Neuronal stem cell (in vitro differentiated cells): ENCODE results near the gene KAT2B.

ENCODE experiments used
- DNase-seq: peaks from one replicate; pipeline ENCODE4 v3.0.0-alpha.2; 2013; ENCODE audit warnings: low spot score
- H2AFZ ChIP-seq: one replicate; pipeline ENCODE4 v1.6.1; 2013; ENCODE audit warnings: mild to moderate bottlenecking, low read length, inconsistent platforms
- H2AK5ac ChIP-seq: 2 replicates; pipeline ENCODE4 v1.6.1; 2013; ENCODE audit warnings: low read depth, mild to moderate bottlenecking, inconsistent platforms, low read length, moderate library complexity, mixed read lengths
- H2BK120ac ChIP-seq: 2 replicates; pipeline ENCODE4 v1.6.1; 2013; ENCODE audit warnings: low read depth, mild to moderate bottlenecking, inconsistent platforms, low read length, moderate library complexity, mixed read lengths
- H2BK12ac ChIP-seq: one replicate; pipeline ENCODE4 v1.6.1; 2013; ENCODE audit warnings: low read length, inconsistent platforms
- H2BK15ac ChIP-seq: 2 replicates; pipeline ENCODE4 v1.6.1; 2013; ENCODE audit warnings: mild to moderate bottlenecking, low read length, inconsistent platforms, mixed read lengths
- H2BK5ac ChIP-seq: one replicate; pipeline ENCODE4 v1.6.1; 2013; ENCODE audit warnings: inconsistent platforms, mild to moderate bottlenecking, low read length, moderate library complexity
- H3K14ac ChIP-seq: one replicate; pipeline ENCODE4 v1.6.1; 2013; ENCODE audit warnings: low read length, inconsistent platforms
- H3K18ac ChIP-seq: 2 replicates; pipeline ENCODE4 v1.6.1; 2013; ENCODE audit warnings: low read length, inconsistent platforms
- H3K23ac ChIP-seq: 2 replicates; pipeline ENCODE4 v1.6.1; 2013; ENCODE audit warnings: low read depth, mild to moderate bottlenecking, mixed read lengths, low read length, inconsistent platforms; ENCODE audit not compliant: poor library complexity
- H3K27ac ChIP-seq: replicated peaks from 3 replicates; pipeline ENCODE4 v1.5.1; 2013; ENCODE audit warnings: low read length, inconsistent platforms
- H3K27me3 ChIP-seq, 3 experiments: 2 replicates each; pipeline ENCODE4 v1.6.1; 2013; ENCODE audit warnings: low read length in 3 of 3, mild to moderate bottlenecking in 2 of 3, inconsistent platforms in 1 of 3, low read depth in 1 of 3, mixed read lengths in 1 of 3, moderate library complexity in 1 of 3; ENCODE audit not compliant: control insufficient read depth in 3 of 3, insufficient read depth in 3 of 3
- H3K36me3 ChIP-seq, 2 donors: replicated peaks in 1 of 2; 2 replicates each; pipeline ENCODE4 v1.6.1; 2013; ENCODE audit warnings: low read length in 2 of 2; ENCODE audit not compliant: control insufficient read depth in 2 of 2, insufficient read depth in 2 of 2
- H3K4ac ChIP-seq: 2 replicates; pipeline ENCODE4 v1.6.1; 2013; ENCODE audit warnings: inconsistent platforms, mild to moderate bottlenecking, low read length, moderate library complexity
- H3K4me1 ChIP-seq, 2 donors: 1 replicate in 1 of 2; 2 replicates in 1 of 2; pipeline ENCODE4 v1.6.1; 2013; ENCODE audit warnings: low read length in 2 of 2, low read depth in 1 of 2; ENCODE audit not compliant: control insufficient read depth in 2 of 2, insufficient read depth in 1 of 2
- H3K4me2 ChIP-seq: one replicate; pipeline ENCODE4 v1.6.1; 2013; ENCODE audit warnings: mild to moderate bottlenecking, low read length, inconsistent platforms; ENCODE audit not compliant: insufficient read depth, poor library complexity, severe bottlenecking
- H3K4me3 ChIP-seq, 2 donors: 2 replicates each; pipeline ENCODE4 v1.5.1; 2013; ENCODE audit warnings: low read length in 2 of 2, mild to moderate bottlenecking in 2 of 2, inconsistent platforms in 1 of 2, moderate library complexity in 1 of 2
- H3K79me1 ChIP-seq: one replicate; pipeline ENCODE4 v1.6.1; 2013; ENCODE audit warnings: low read depth, mild to moderate bottlenecking, inconsistent platforms, low read length, moderate library complexity
- H3K9ac ChIP-seq: one replicate; pipeline ENCODE4 v1.6.1; 2013; ENCODE audit warnings: mild to moderate bottlenecking, low read depth, low read length, inconsistent platforms; ENCODE audit not compliant: poor library complexity
- H3K9me3 ChIP-seq, 2 donors: replicated peaks in 1 of 2; 2 replicates each; pipeline versions ENCODE3 to v1.6.1; 2013; ENCODE audit warnings: low read length in 2 of 2, mild to moderate bottlenecking in 2 of 2, inconsistent platforms in 1 of 2, low read depth in 1 of 2, mixed read lengths in 1 of 2, moderate library complexity in 1 of 2; ENCODE audit not compliant: control insufficient read depth in 2 of 2, insufficient read depth in 1 of 2
- H4K8ac ChIP-seq: one replicate; pipeline ENCODE4 v1.6.1; 2013; ENCODE audit warnings: low read depth, mild to moderate bottlenecking, inconsistent platforms, low read length, moderate library complexity
- H4K91ac ChIP-seq: one replicate; pipeline ENCODE4 v1.6.1; 2013; ENCODE audit warnings: low read length, low read depth, mild to moderate bottlenecking, inconsistent platforms; ENCODE audit not compliant: poor library complexity
- WGBS, 2 donors: extraction: QIAGEN DNeasy Blood & Tissue Kit; methylation state at CpG; one replicate each; pipeline ENCODE4 v1.1.7; 2013; ENCODE audit warnings: missing lambda C conversion rate in 2 of 2, mixed read lengths in 1 of 2; ENCODE audit not compliant: insufficient read length in 2 of 2, insufficient replicate concordance in 1 of 2; ENCODE audit errors: extremely low coverage in 2 of 2; 5-methylcytosine and 5-hydroxymethylcytosine counted together

The KAT2B gene

DNA sequence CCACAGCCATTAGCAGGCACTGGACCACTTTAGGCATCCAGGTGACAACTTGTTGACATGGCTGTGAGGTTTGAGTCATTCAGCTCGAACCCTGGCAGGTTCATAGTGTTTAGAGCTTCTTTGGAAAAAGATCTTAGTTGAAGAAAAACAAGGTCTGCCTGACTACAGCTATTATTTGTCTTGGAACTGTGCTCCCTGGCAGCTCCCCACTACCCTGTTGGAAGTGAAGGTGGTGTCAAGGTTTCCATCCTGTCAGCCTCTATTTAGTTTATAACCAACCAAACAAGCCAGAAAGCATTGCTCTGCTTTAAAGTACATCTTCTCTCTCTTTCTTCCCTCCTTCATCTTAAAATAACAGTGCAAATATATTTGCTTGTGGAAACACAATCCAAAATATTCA lies 56.8 kb downstream of the KAT2B start:
- Histone ChIP-seq H3K4me3 (no peak overlapping the region), H3K4me1 (peaks cover 0 to 4% of the 10 kb centered on the region in 2 donors), H3K36me3 (no peaks in the 10 kb centered on the region), H3K79me1 (no peaks in the 10 kb centered on the region), H2BK5ac (no peak overlapping the region), H3K27ac (no peak overlapping the region), H3K27me3 (no peaks in the 10 kb centered on the region), H2BK15ac (no peak overlapping the region), H4K91ac (no peak overlapping the region), H4K8ac (no peak overlapping the region), H3K9me3 (no peaks in the 10 kb centered on the region), H3K9ac (no peak overlapping the region), H3K14ac (no peak overlapping the region), H3K4ac (no peak overlapping the region), H2BK12ac (no peak overlapping the region), H2BK120ac (no peak overlapping the region), H3K4me2 (no peak overlapping the region), H3K23ac (no peak overlapping the region), H2AFZ (no peak overlapping the region), H2AK5ac (no peak overlapping the region), H3K18ac (no peak overlapping the region)
- no peak for DNase-seq
- WGBS, 2 donors, result no CpG with 5 or more reads among the region's 1 CpG

DNA sequence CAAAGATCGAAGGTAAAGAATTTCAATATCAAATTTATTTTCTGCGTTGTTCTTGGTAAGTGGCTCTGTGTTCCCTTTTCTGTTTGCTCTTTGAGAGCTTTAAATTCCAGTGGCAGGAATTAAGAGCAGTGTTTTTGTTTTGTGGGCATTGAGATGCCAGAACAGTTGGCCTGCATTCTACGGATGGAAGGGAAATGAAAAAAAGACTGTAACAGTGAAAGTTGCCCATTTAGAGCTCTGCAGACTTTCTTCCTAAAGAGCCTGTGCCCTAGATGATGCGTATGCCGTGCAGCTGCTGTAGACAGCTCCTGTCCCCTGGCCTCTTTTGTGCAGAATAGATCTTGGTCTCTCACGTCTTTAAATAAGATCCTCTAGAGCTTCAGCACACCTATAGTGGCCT lies 58.8 kb downstream of the KAT2B start:
- no peak overlapping the region for H3K27ac ChIP-seq

DNA sequence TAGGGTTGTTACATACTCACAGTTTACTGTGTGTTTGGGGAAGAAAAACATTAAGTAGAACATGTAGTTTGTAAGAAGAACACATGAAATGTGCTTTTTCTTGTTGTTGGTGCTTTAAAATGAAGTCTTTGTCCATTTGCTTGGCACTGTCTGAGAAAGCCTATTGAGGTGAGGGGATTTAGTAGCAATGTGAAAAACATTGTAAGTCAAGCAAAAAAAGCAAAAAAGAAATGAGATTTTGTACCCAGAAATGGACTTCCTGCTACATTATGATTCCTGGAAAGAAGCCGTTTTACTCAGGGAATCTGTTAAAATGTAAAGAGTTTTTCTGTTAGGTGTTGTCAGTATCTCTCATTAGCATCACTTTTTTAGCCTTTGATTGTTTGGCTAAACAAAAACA lies 59.9 kb downstream of the KAT2B start:
- no CpG with 5 or more reads among the region's 1 CpG for WGBS, 2 donors

More for the DNA sequence above, 58.8 kb downstream of the KAT2B start:
- Histone ChIP-seq H2AK5ac (no peak overlapping the region), H3K4ac (no peak overlapping the region), H3K36me3 (no peaks in the 10 kb centered on the region), H3K14ac (no peak overlapping the region), H3K4me1 (peaks cover 0 to 4% of the 10 kb centered on the region in 2 donors), H4K91ac (no peak overlapping the region), H3K27me3 (no peaks in the 10 kb centered on the region), H3K9ac (no peak overlapping the region), H2BK120ac (no peak overlapping the region), H3K4me2 (no peak overlapping the region), H2BK12ac (no peak overlapping the region), H2BK15ac (no peak overlapping the region), H3K9me3 (no peaks in the 10 kb centered on the region), H3K4me3 (no peak overlapping the region), H2BK5ac (no peak overlapping the region), H4K8ac (no peak overlapping the region), H2AFZ (no peak overlapping the region), H3K23ac (no peak overlapping the region), H3K18ac (peak overlapping the region; percentile 23), H3K79me1 (no peaks in the 10 kb centered on the region)
- no peak for DNase-seq
- no CpG with 5 or more reads among the region's 6 CpGs for WGBS, 2 donors

DNA sequence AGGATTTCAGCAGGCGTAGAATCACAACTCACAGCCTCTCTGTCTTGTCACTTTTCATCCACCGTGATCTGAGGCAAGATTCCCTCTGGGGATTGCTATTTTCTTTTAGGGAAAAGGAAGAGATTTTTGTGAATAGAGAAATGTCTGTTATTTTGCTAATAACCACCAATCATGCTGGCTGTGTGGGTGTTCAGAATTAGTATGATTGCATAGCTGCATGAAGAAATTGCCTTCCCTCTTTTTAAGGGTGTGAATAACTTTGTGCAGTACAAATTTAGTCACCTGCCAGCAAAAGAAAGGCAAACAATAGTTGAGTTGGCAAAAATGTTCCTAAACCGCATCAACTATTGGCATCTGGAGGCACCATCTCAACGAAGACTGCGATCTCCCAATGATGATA lies 60.8 kb downstream of the KAT2B start:
- Histone ChIP-seq H3K4me1 (peaks cover 0 to 4% of the 10 kb centered on the region in 2 donors), H3K27me3 (no peaks in the 10 kb centered on the region), H2BK5ac (no peak overlapping the region), H3K36me3 (no peaks in the 10 kb centered on the region), H3K23ac (no peak overlapping the region), H3K79me1 (no peaks in the 10 kb centered on the region), H2AFZ (no peak overlapping the region), H3K9me3 (no peaks in the 10 kb centered on the region), H2AK5ac (no peak overlapping the region), H3K4me3 (no peak overlapping the region), H3K14ac (no peak overlapping the region), H2BK120ac (no peak overlapping the region), H2BK15ac (no peak overlapping the region), H3K18ac (no peak overlapping the region), H3K4ac (no peak overlapping the region), H3K4me2 (no peak overlapping the region), H4K91ac (no peak overlapping the region), H2BK12ac (no peak overlapping the region), H3K9ac (no peak overlapping the region), H4K8ac (no peak overlapping the region), H3K27ac (no peak overlapping the region)
- WGBS, 2 donors, result no CpG with 5 or more reads among the region's 5 CpGs
- DNase-seq, result no peak

More for the DNA sequence above, 59.9 kb downstream of the KAT2B start:
- Histone ChIP-seq H3K79me1 (no peaks in the 10 kb centered on the region), H2AK5ac (no peak overlapping the region), H3K9me3 (no peaks in the 10 kb centered on the region), H3K18ac (no peak overlapping the region), H2BK12ac (no peak overlapping the region), H4K8ac (no peak overlapping the region), H2AFZ (no peak overlapping the region), H3K9ac (no peak overlapping the region), H2BK15ac (no peak overlapping the region), H2BK5ac (no peak overlapping the region), H3K14ac (no peak overlapping the region), H3K23ac (no peak overlapping the region), H3K27me3 (no peaks in the 10 kb centered on the region), H3K4me2 (no peak overlapping the region), H2BK120ac (no peak overlapping the region), H3K4me3 (no peak overlapping the region), H3K36me3 (no peaks in the 10 kb centered on the region), H3K27ac (no peak overlapping the region), H3K4me1 (peaks cover 0 to 4% of the 10 kb centered on the region in 2 donors), H4K91ac (no peak overlapping the region), H3K4ac (no peak overlapping the region)
- no peak for DNase-seq
